ENCODE measurements around the gene CMYA5.

CMYA5 gene

DNA sequence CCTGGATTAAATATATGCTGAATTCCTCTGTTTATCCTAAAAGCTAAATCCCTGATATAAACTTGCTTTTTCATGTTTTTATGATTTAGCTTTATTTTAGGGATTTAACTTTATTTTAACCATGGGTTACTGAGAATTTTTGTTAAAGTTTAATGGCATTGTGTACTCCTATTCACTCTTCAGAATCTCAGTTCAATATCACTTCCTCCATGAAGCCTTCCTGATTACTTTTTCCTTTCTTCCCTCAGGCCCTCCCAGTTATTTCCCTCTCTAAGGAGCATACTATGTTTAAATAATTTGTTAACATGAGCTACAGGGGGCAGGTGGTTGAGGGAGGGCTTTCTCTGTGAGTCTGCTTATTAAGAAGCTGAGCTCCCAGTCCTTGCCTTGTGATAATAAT lies 151.5 kb downstream of the CMYA5 start:
- no peak for DNase-seq

DNA sequence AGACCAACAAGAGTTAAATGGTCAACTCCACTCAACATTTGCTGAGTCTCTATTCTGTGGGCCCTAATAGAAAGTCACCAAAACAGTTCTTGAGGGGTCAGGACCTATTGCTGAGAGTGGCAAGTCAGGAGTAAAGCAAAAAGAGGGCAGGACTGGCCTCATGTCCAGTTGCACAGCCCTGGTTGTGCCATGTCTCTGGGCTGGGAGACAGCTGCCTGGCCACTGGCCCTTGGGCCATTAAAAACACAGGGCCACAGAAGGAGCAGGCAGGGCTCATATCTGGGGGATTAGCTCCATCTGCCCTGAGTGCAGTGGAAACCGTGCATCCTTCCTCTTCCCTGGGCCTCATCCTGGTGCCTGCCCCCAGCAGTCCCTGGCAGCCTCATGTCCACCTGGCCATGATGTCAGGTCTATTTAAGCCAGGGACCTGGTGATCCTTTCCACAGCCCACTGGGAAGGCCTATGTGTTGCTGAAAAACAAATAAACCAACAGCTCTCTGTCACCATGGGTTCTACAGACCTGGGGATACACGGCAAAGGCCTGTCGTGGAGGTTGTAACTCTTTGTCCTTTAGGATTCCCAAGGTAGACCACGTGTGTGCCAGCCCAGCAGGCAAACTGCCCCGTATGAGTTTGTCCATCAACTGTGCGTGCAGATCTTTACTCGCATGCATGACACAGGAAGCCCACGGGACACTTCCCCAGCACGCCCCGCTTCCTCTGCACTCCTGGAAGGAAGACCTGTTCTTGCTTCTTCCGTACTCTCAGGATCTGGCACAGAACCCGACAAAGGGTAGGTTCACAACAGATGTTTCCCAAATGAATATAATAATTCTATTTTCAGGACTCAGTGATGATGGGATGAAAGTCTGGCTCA lies 152.6 kb downstream of the CMYA5 start:
- no peak for DNase-seq

DNA sequence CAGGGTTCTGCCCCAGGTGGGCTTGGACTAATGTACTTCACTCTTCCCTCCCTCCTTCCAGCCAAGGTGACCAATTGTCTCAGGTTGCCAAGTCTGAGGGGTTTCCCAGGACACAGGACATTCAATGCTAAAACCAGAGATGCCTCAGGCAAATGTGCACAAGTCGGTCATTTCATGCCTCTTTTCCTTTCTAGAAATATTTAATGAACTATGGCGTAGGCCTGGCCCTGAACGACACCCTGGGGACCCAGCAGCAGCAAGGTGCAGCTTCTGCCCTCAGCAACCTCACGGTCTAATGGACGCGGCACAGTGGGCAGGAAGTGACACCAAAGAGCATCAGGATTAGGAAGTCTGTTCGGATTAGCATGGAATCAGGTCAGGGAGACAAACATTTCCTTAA lies 153.4 kb downstream of the CMYA5 start:
- DNase-seq, result no peak

DNA sequence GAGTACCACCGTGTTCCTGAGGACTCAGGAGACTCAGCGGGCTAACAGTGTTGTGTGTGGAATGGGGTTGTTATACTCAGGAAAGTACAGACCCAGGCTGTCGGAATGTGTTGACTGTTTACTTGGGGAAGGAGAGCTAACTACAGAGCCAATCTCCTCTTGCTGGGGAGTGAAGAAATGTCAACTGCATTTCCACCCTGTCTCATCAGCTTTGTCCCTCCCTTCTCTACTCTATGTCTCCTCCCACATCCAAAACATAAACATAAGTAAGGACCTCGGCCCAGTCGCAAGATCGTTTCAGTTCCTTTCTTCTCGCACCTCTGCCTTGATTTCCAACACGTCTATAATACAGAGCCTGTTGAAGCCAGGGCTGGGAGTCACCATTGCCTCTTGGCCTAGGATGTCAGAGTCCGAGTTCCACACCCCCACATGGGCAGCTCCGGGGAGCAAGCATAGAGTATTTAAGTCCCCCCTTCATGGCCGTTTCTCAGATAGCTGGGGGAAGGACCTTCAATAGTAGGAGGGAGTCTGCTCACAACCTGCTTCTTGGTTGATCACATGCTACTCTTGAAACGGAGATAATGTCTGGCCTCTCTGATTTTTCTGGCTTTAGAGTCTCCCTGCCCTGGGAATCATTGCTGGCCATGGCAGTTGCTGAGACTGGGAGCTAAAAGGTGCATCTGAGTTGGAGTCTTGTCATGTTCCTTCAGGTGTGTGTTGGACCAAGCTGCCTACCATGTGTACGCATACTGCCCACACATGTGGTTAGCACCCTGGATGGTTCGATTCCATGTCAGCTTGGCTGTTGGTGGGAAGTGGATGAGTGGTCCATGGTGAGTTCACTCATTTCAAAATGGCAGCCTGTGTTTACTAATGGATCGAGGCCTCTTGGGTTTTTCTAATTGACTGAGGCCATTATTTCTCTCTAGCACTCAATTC lies 154.1 kb downstream of the CMYA5 start:
- DNase-seq, result no peak

DNA sequence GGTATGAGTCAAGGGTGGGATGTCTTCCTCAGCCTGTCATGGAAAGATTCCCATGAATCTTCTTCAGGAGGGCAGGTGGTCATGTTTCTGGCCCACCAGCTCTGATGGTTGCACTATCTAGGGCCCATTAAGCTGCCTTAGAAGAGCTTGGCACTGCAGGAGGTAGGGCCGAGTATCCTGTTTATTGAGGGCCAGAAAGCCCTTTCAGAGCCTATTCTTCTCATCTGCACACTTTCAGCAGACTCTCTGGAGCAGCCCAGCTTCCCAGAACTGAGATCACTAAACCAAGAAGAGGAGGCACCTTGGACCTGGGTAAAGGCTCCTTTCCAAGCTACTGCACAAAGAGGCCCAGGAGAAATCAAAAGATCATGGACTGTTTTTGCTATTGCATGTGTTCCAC lies 154.9 kb downstream of the CMYA5 start:
- DNase-seq, result no peak

DNA sequence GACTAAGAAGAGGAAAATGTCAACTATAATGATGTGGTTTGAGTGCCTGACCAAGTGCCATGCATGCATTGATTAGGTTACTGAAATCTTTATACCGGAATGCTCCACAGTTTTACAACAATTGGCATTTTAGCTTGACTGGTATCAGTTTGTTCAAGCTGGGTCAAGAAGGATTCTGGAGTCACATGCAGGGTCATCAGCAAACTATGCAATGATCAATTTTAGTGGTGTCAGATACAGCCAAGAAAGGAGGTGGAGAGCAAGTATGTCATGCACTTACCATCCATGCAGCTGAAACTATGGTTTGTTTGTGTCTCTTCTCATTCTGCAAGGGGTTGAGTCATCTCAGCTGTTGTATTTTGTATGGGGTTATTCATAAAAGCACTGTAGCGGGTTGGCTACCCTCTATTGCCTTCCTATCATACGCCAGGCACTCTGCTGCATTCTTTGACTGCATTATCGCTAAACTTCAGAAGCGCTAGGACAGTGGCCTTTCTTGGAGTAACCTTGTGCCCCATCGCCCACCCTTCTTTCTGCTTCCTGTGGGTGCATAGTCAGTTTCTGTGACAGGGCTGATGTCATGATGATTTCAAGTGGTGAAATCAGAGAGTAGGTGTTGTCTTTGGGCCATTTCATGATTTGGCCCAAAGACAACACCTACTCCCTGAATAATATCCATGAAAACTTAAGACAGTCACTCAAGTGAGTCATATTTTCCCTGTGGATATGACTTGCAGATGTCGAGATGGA lies 156.0 kb downstream of the CMYA5 start:
- DNase-seq, result no peak

DNA sequence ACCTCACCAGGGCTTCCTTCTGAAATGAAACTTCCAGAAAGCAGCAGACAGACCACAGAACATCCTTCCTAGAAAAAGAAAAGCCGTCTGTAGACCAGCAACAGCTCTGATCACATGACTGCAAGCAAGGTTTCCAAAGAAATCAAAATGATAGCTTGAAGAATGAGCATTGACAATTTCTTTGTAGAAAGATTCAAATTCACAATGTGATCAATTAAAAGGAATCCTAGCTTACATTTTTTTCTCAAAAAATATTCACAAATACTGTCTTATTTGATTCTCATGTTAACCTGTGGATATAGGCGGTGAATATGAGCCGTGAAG lies 156.5 kb downstream of the CMYA5 start:
- DNase-seq, result no peak

DNA sequence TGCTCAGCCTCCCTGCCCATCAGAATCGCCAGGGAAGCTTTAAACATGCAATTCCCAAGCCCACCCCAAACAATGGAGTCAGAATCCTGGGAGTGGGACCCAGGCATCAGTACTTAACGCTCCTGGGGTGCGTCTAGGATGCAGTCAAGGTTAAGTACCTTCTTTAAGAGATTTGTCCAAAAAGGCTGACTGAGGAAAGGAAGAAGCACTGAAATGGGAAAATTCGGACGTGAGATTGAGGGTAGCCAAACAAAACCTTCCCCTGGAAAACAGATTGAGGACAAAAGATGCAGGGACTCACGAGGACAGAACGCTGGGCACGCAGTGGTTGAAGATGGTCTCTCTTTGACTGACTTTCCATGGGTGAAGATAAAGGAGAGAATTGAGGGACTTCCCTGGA lies 157.9 kb downstream of the CMYA5 start:
- no peak for DNase-seq

DNA sequence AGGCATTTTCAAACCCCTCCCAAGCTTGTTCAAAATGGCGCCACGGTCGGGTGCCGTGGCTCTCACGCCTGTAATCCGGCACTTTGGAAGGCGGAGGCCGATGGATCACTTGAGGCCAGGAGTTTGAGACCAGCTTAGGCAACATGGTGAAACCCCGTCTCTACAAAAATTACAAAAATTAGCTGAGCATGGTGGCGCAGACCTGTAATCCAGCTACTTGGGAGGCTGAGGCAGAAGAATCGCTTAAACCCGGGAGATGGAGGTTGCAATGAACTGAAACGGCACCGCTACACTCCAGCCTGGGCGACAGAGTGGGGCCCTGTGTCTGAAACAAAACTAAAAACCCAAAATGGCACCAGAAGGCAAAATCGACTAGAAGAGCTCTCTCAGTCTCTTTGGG lies 159.4 kb downstream of the CMYA5 start:
- DNase-seq, result no peak

Measured in NCI-H2029 treated with DMSO at 0.1 percent for 48 hours (cell line).